K562 (cell line): Measurements from ENCODE around the gene TXNIP. TPM values are rescaled to one million over a fixed set of nuclear protein-coding genes. Genes with fewer than 3 reads are reported as not detected.

ENCODE experiments used
- ATF1 ChIP-seq, 2 experiments: fragments of 450-650 bp in 1 of 2; IDR thresholded peaks; 2 replicates each; pipeline ENCODE4 v1.6.1; 2016; ENCODE audit warnings: missing compliant biosample characterization in 1 of 2, missing genetic modification characterization in 1 of 2
- BRD4 ChIP-seq: fragments of 200-600 bp; sonication (generic); IDR thresholded peaks from 2 replicates; pipeline ENCODE4 v1.6.1; 2017; ENCODE audit warnings: inconsistent platforms
- BRD9 ChIP-seq: fragments of 450-650 bp; IDR thresholded peaks from 2 replicates; pipeline ENCODE4 v1.6.1; 2018; ENCODE audit warnings: low read depth; ENCODE audit not compliant: partially characterized antibody
- CREB3 ChIP-seq: fragments of 450-650 bp; conservative IDR thresholded peaks from 2 replicates; pipeline ENCODE4 v1.6.1; 2016; ENCODE audit warnings: missing genetic modification characterization, low read depth, mild to moderate bottlenecking, missing compliant biosample characterization, moderate library complexity
- DMBX1 ChIP-seq: fragments of 250-450 bp; sonication (Bioruptor Pico); IDR thresholded peaks from 2 replicates; pipeline ENCODE4 v1.8.0; 2022; ENCODE audit warnings: inconsistent platforms, mild to moderate bottlenecking, moderate library complexity, borderline replicate concordance
- ETV6 ChIP-seq, 3 experiments: fragments of 150-350 bp in 1 of 3; sonication (generic) in 1 of 3; formaldehyde crosslinking in 1 of 3; IDR thresholded peaks; 2 replicates each; pipeline versions ENCODE4 v1.6.1 to v1.8.0; 2014 to 2022; ENCODE audit warnings: borderline replicate concordance in 2 of 3, low read depth in 2 of 3, antibody characterized with exemption in 1 of 3, low read length in 1 of 3, mild to moderate bottlenecking in 1 of 3, missing genetic modification reagents in 1 of 3
- FUS ChIP-seq: fragments of 200-400 bp; formaldehyde crosslinking; optimal IDR thresholded peaks from 2 replicates; pipeline ENCODE3; 2017; ENCODE audit warnings: low read depth, low read length
- GABPB2 ChIP-seq: fragments of 250-450 bp; sonication (Bioruptor Pico); conservative IDR thresholded peaks from 2 replicates; pipeline ENCODE4 v1.5.1; 2021; ENCODE audit warnings: mild to moderate bottlenecking
- IFI16 ChIP-seq: fragments of 250-450 bp; sonication (Bioruptor Pico); IDR thresholded peaks from 2 replicates; pipeline ENCODE4 v2.1.2; 2022; ENCODE audit warnings: mild to moderate bottlenecking, inconsistent platforms
- KAT8 ChIP-seq: fragments of 450-650 bp; IDR thresholded peaks from 2 replicates; pipeline ENCODE4 v1.6.1; 2016; ENCODE audit warnings: low read depth, mild to moderate bottlenecking
- MCM7 ChIP-seq, 2 experiments: fragments of 450-650 bp; IDR thresholded peaks; 2 replicates each; pipeline ENCODE4 v1.6.1; 2016 to 2018
- MLLT1 ChIP-seq, 2 experiments: fragments of 450-650 bp; IDR thresholded peaks; 2 replicates each; pipeline ENCODE4 v1.6.1; 2016
- PKNOX1 ChIP-seq: fragments of 450-650 bp; IDR thresholded peaks from 2 replicates; pipeline ENCODE4 v1.6.1; 2016
- POU5F1 ChIP-seq: fragments of 150-350 bp; IDR thresholded peaks from 2 replicates; pipeline ENCODE4 v1.6.1; 2014; ENCODE audit warnings: borderline replicate concordance, low read length, low read depth, mild to moderate bottlenecking; ENCODE audit not compliant: partially characterized antibody
- RFX1 ChIP-seq: fragments of 450-650 bp; IDR thresholded peaks from 2 replicates; pipeline ENCODE4 v1.6.1; 2016; ENCODE audit warnings: mild to moderate bottlenecking, moderate library complexity
- SMAD4 ChIP-seq: fragments of 250-450 bp; sonication (Bioruptor Pico); conservative IDR thresholded peaks from 2 replicates; pipeline ENCODE4 v1.8.0; 2021; ENCODE audit warnings: inconsistent platforms, mild to moderate bottlenecking, moderate library complexity
- SMARCC2 ChIP-seq: fragments of 450-650 bp; IDR thresholded peaks from 2 replicates; pipeline ENCODE4 v1.6.1; 2017; ENCODE audit warnings: antibody characterized with exemption, moderate library complexity, mild to moderate bottlenecking, low read depth
- UBTF ChIP-seq, 2 experiments: IDR thresholded peaks; 2 replicates each; pipeline ENCODE4 v1.6.1; 2012; ENCODE audit warnings: improper control_type of control experiment in 2 of 2, low read depth in 2 of 2, low read length in 2 of 2, borderline replicate concordance in 1 of 2
- ZNF740 ChIP-seq, 3 experiments: fragments of 200-800 bp in 1 of 3; sonication (Bioruptor generic) in 1 of 3; sonication (generic) in 1 of 3; formaldehyde crosslinking in 1 of 3; IDR thresholded peaks; 2 replicates each; pipeline versions ENCODE4 v1.6.1 to v1.8.0; 2016 to 2022; ENCODE audit warnings: mild to moderate bottlenecking in 2 of 3, missing compliant biosample characterization in 2 of 3, missing genetic modification characterization in 2 of 3, missing genetic modification reagents in 1 of 3
- polyA plus RNA-seq, 8 experiments: library from polyadenylated mRNA; depleted of rRNA in 4 of 8; stranded (reverse) in 5 of 8; unstranded in 3 of 8; fragments of >200 nt; fragmentation: Nextera tagmentation in 2 of 8; fragmentation: Illumina TruSeq in 1 of 8; extraction: Ambion mirVana in 2 of 8; extraction: Trizol in 1 of 8; gene quantifications; 2 replicates each; pipeline versions ENCODE4 v1.2.1 to v1.2.3, GENCODE V29; 2011 to 2014; ENCODE audit warnings: inconsistent platforms in 1 of 8, missing spikeins in 1 of 8
- total RNA-seq, 7 experiments: library from RNA; depleted of rRNA in 6 of 7; stranded (reverse); fragments of >200 nt in 6 of 7; fragmentation: Illumina TruSeq in 2 of 7; extraction: Trizol in 2 of 7; gene quantifications; 2 replicates each; pipeline versions ENCODE4 v1.2.1 to v1.2.3, GENCODE V29; 2011 to 2021; ENCODE audit warnings: low replicate concordance in 1 of 7

TXNIP gene
- total and polyA plus RNA-seq, 9 of the 15 experiments (the other 6 are each of a cell fraction or from before 2014, with no cell fraction given) = 120 to 499 (median 257) TPM

- TF ChIP-seq PKNOX1 (peak; percentile 89), IFI16 (no peak), GABPB2 (no peak), BRD4 (peak; percentile 32), ETV6 (IDR thresholded peaks at IDR 0.05; ENCODE audit: borderline replicate concordance in 1 of 2, low read depth in 2 of 2, low read length in 1 of 2) (0 out of 4 replicates have a peak, but pooled peaks of 1 of the 2 experiments have one; percentile 35), ETV6 (CRISPR knock-in tag; IDR thresholded peaks at IDR 0.05; ENCODE audit: borderline replicate concordance) (no peak), UBTF (IDR thresholded peaks at IDR 0.05; ENCODE audit: borderline replicate concordance in 1 of 2, low read depth in 2 of 2, low read length in 2 of 2) (0 out of 4 replicates have a peak, but pooled peaks of 1 of the 2 experiments have one; percentile 18), RFX1 (peak; percentile 61), KAT8 (peak; percentile 12; the same call in 1 of the 2 replicates), ZNF740 (CRISPR knock-in tag; IDR thresholded peaks at IDR 0.05) (no peak), ZNF740 (tag; IDR thresholded peaks at IDR 0.05) (peak in 1 of 2 experiments; percentile 54; a peak in 1 of 4 replicates), MCM7 (IDR thresholded peaks at IDR 0.05) (no peak), MLLT1 (IDR thresholded peaks at IDR 0.05) (no peak), SMARCC2 (no peak), BRD9 (peak; percentile 83), SMAD4 (CRISPR knock-in tag) (0 out of 2 replicates have a peak, but pooled peaks have one; percentile 30), POU5F1 (no peak), CREB3 (peak; percentile 76; the same call in 1 of the 2 replicates), FUS (no peak), ATF1 (CRISPR knock-in tag; IDR thresholded peaks at IDR 0.05) (no peak), ATF1 (tag; IDR thresholded peaks at IDR 0.05) (peak; percentile 62), DMBX1 (CRISPR knock-in tag) (0 out of 2 replicates have a peak, but pooled peaks have one; percentile 43)
Measured at GRCh38 chr1:145979746-145980456, 16.5 kb downstream of the TXNIP start (continued).
